Hepatocyte (in vitro differentiated cells): ENCODE measurements around the gene RNF166.

Source experiments
- CTCF ChIP-seq: fragments of 200-600 bp; sonication (generic); IDR thresholded peaks from 2 replicates; pipeline ENCODE4 v1.5.1; 2016; ENCODE audit warnings: antibody characterized with exemption, mild to moderate bottlenecking; ENCODE audit not compliant: poor library complexity
- EZH2 ChIP-seq: fragments of 200-600 bp; sonication (generic); IDR thresholded peaks from 2 replicates; pipeline ENCODE4 v1.6.1; 2016; ENCODE audit warnings: antibody characterized with exemption, mild to moderate bottlenecking, borderline replicate concordance
- EZH2phosphoT487 ChIP-seq: fragments of 200-600 bp; sonication (generic); IDR thresholded peaks from one replicate; pipeline ENCODE4 v1.6.1; 2018; ENCODE audit warnings: antibody characterized with exemption, mild to moderate bottlenecking, low read depth, moderate library complexity; ENCODE audit not compliant: unreplicated experiment, severe bottlenecking

GRCh38 chr16:88658714-88659113 is 47.5 kb downstream of the RNF166 start:
- TF ChIP-seq CTCF: no peak
- TF ChIP-seq EZH2phosphoT487: no peak
- TF ChIP-seq EZH2: no peak
